Measurements from ENCODE around the gene RAB7B.

DNA sequence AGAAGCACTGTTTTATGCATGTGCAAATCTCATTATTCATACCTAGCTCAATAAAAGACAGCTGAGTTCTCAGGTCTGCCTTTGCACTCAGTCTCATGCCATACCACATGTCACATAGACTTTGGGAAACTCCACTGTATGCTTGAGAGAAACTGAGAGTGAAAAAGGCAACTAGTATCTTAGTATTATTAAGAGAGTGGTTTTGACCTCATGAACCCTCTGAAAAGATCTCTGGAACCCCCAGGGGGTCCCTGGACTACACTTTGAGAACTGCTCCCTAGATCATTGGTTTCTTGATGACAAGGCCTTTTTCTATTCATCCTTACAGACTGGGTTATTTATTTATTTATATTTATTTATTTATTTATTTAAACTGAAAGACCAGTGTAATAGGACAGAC is 46.1 kb upstream of the RAB7B start:
- no peak for TF ChIP-seq TAF1 (IDR thresholded peaks at IDR 0.05; ENCODE audit: borderline replicate concordance, insufficient read depth, low read length)
- TF ChIP-seq, protein P1, sequence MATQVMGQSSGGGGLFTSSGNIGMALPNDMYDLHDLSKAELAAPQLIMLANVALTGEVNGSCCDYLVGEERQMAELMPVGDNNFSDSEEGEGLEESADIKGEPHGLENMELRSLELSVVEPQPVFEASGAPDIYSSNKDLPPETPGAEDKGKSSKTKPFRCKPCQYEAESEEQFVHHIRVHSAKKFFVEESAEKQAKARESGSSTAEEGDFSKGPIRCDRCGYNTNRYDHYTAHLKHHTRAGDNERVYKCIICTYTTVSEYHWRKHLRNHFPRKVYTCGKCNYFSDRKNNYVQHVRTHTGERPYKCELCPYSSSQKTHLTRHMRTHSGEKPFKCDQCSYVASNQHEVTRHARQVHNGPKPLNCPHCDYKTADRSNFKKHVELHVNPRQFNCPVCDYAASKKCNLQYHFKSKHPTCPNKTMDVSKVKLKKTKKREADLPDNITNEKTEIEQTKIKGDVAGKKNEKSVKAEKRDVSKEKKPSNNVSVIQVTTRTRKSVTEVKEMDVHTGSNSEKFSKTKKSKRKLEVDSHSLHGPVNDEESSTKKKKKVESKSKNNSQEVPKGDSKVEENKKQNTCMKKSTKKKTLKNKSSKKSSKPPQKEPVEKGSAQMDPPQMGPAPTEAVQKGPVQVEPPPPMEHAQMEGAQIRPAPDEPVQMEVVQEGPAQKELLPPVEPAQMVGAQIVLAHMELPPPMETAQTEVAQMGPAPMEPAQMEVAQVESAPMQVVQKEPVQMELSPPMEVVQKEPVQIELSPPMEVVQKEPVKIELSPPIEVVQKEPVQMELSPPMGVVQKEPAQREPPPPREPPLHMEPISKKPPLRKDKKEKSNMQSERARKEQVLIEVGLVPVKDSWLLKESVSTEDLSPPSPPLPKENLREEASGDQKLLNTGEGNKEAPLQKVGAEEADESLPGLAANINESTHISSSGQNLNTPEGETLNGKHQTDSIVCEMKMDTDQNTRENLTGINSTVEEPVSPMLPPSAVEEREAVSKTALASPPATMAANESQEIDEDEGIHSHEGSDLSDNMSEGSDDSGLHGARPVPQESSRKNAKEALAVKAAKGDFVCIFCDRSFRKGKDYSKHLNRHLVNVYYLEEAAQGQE (IDR thresholded peaks at IDR 0.05; ENCODE audit: insufficient read depth in 1 of 2, low read depth in 2 of 2, low read length in 2 of 2): no peak
- TF ChIP-seq POLR2AphosphoS5 (IDR thresholded peaks at IDR 0.05; ENCODE audit: low read depth, low read length): no peak
